NCI-H2107 treated with DMSO at 0.1 percent for 48 hours (cell line): Measurements from ENCODE around the gene UBE3C.

ENCODE experiments used
- DNase-seq: peaks from one replicate; lab custom pipeline; 2025; ENCODE audit not compliant: unreplicated experiment; lab: John Stamatoyannopoulos, UW

Gene UBE3C

GRCh38 chr7:157168571-157168970 is 29.8 kb downstream of the UBE3C start:
- DNase-seq = no peak

GRCh38 chr7:157176771-157177170 is 38.0 kb downstream of the UBE3C start:
- DNase-seq = no peak

GRCh38 chr7:157177333-157177982 is 38.7 kb downstream of the UBE3C start:
- DNase-seq = no peak

- DNase-seq = no peak
Measured at GRCh38 chr7:157177983-157178381, 39.3 kb downstream of the UBE3C start.

GRCh38 chr7:157183832-157184231 is 45.1 kb downstream of the UBE3C start:
- DNase-seq = no peak

GRCh38 chr7:157188091-157188665 is 49.5 kb downstream of the UBE3C start:
- no peak for DNase-seq

- DNase-seq = no peak
Measured at GRCh38 chr7:157189405-157189804, 50.7 kb downstream of the UBE3C start.

- DNase-seq = no peak
Measured at GRCh38 chr7:157192861-157193260, 54.1 kb downstream of the UBE3C start.

- no peak for DNase-seq
Measured at GRCh38 chr7:157193274-157193673, 54.5 kb downstream of the UBE3C start.

GRCh38 chr7:157194948-157195347 is 56.2 kb downstream of the UBE3C start:
- DNase-seq = no peak

GRCh38 chr7:157195868-157196267 is 57.1 kb downstream of the UBE3C start:
- DNase-seq = no peak

GRCh38 chr7:157204134-157204533 is 65.4 kb downstream of the UBE3C start:
- no peak for DNase-seq

GRCh38 chr7:157205438-157205837 is 66.7 kb downstream of the UBE3C start:
- no peak for DNase-seq

GRCh38 chr7:157208571-157209413 is 70.1 kb downstream of the UBE3C start:
- DNase-seq = no peak

GRCh38 chr7:157210682-157211081 is 72.0 kb downstream of the UBE3C start:
- DNase-seq = peak; percentile 9

- DNase-seq = peak; percentile 88
Measured at GRCh38 chr7:157211690-157212089, 73.0 kb downstream of the UBE3C start.

GRCh38 chr7:157219154-157219553 is 80.4 kb downstream of the UBE3C start:
- DNase-seq = no peak

- no peak for DNase-seq
Measured at GRCh38 chr7:157220916-157221569, 82.3 kb downstream of the UBE3C start.

GRCh38 chr7:157222687-157223086 is 84.0 kb downstream of the UBE3C start:
- no peak for DNase-seq

- DNase-seq = no peak
Measured at GRCh38 chr7:157224627-157225026, 85.9 kb downstream of the UBE3C start.

GRCh38 chr7:157228864-157229422 is 90.2 kb downstream of the UBE3C start:
- DNase-seq = peak; percentile 14
